Loucy (cell line): ENCODE results near the gene RABL6.

ENCODE experiments used
- CTCF ChIP-seq: fragments of 200-600 bp; sonication (generic); conservative IDR thresholded peaks from 2 replicates; pipeline ENCODE4 v1.5.1; 2014; ENCODE audit warnings: mild to moderate bottlenecking, antibody characterized with exemption, low read length
- EZH2phosphoT487 ChIP-seq: fragments of 200-600 bp; IDR thresholded peaks from 2 replicates; pipeline ENCODE4 v1.6.1; 2018; ENCODE audit warnings: antibody characterized with exemption, mild to moderate bottlenecking, moderate library complexity, borderline replicate concordance

DNA sequence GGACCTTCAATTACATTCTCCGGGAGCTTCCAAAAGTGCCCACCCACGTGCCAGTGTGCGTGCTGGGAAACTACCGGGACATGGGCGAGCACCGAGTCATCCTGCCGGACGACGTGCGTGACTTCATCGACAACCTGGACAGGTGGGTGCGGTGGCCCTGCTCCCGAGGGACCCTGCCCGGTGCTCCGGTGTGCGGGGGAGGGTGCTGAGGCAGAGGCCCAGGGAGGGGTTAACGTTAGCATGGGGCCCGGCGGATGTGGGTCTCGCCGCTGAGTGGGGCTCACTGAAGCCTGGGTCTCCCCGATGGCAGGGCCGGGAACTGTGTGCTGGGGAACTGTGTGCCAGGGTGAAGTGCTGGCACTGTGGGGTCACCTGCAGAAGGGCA is 24.0 kb downstream of the RABL6 start:
- TF ChIP-seq CTCF = no peak
- TF ChIP-seq EZH2phosphoT487 = no peak
